HepG2 (cell line): ENCODE results near the gene GFRAL. TPM values are rescaled to one million over a fixed set of nuclear protein-coding genes. Genes with fewer than 3 reads are reported as not detected.

Experiments used
- ATAC-seq: fragments of 200-7000 bp; cut with Tn5 transposase; 3 replicates; pipeline ENCODE4 v1.9.1; 2020; ENCODE audit warnings: mild to moderate bottlenecking, moderate library complexity
- BruUV-seq: library from RNA; stranded (reverse); fragments of 400-500 nt; replicated peaks from 2 replicates; lab custom pipeline; 2021; lab: Mats Ljungman, UMichigan
- CTCF ChIA-PET: fragments of 300-600 bp; formaldehyde crosslinking; extraction: SDS; loops from one replicate; lab custom pipeline; 2021; ENCODE audit warnings: low total read pairs, inconsistent platforms, low intra/inter-chr PET ratio; lab: Yijun Ruan, JAX
- POLR2A ChIA-PET: fragments of 350-600 bp; sonication (Branson Sonifier 250); formaldehyde crosslinking; loops from one replicate; lab custom pipeline; 2020; ENCODE audit warnings: antibody characterized with exemption, inconsistent platforms; lab: Yijun Ruan, JAX
- DNase-seq: peaks from one replicate; pipeline ENCODE4 v3.0.0-alpha.2; 2015; ENCODE audit warnings: low spot score
- FAIRE-seq: peaks from 3 replicates; lab custom pipeline; 2011; peaks lifted over from hg19 to GRCh38; lab: Jason Lieb, UNC
- H2AFZ ChIP-seq: one replicate; pipeline ENCODE4 v1.6.1; 2011; ENCODE audit warnings: low read length, inconsistent platforms
- H3K27ac ChIP-seq: fragments of 300-600 bp; 3 replicates; pipeline ENCODE4 v1.8.0; 2011; ENCODE audit warnings: mixed run types, mild to moderate bottlenecking, mixed read lengths, low read length, inconsistent platforms; ENCODE audit not compliant: insufficient read depth; ENCODE audit errors: extremely low read length
- H3K27me3 ChIP-seq, 2 experiments: fragments of 200-600 bp in 1 of 2; 2 replicates in 1 of 2; 3 replicates in 1 of 2; pipeline versions ENCODE4 v1.6.0 to v1.8.0; 2011; ENCODE audit warnings: low read length in 2 of 2, mild to moderate bottlenecking in 2 of 2, moderate library complexity in 2 of 2, inconsistent platforms in 1 of 2; ENCODE audit not compliant: insufficient read depth in 2 of 2, control insufficient read depth in 1 of 2
- H3K36me3 ChIP-seq, 2 experiments: fragments of 200-600 bp in 1 of 2; replicated peaks in 1 of 2; 2 replicates in 1 of 2; 3 replicates in 1 of 2; pipeline versions ENCODE4 v1.5.1 to v1.8.0; 2011; ENCODE audit warnings: low read length in 2 of 2, inconsistent platforms in 1 of 2; ENCODE audit not compliant: insufficient read depth in 2 of 2, control insufficient read depth in 1 of 2
- H3K4me1 ChIP-seq: 2 replicates; pipeline ENCODE4 v1.5.1; 2012; ENCODE audit warnings: low read length, inconsistent platforms; ENCODE audit not compliant: insufficient read depth
- H3K4me2 ChIP-seq: 2 replicates; pipeline ENCODE4 v1.6.0; 2011; ENCODE audit warnings: low read depth, low read length, inconsistent platforms
- H3K4me3 ChIP-seq, 3 experiments: fragments of 200-600 bp in 1 of 3; sonication (generic), shearing (Covaris generic) in 1 of 3; replicated peaks in 1 of 3; 2 replicates each; pipeline ENCODE4 v1.5.1; 2011 to 2016; ENCODE audit warnings: low read length in 3 of 3, inconsistent platforms in 2 of 3, low read depth in 2 of 3, mild to moderate bottlenecking in 2 of 3, control low read depth in 1 of 3, mixed read lengths in 1 of 3; ENCODE audit not compliant: insufficient read depth in 1 of 3
- H3K79me2 ChIP-seq: one replicate; pipeline ENCODE4 v1.6.1; 2011; ENCODE audit warnings: low read length, inconsistent platforms; ENCODE audit not compliant: insufficient read depth
- H3K9ac ChIP-seq: 2 replicates; pipeline ENCODE4 v1.6.0; 2011; ENCODE audit warnings: mild to moderate bottlenecking, low read depth, low read length, inconsistent platforms; ENCODE audit not compliant: insufficient read depth
- H3K9me3 ChIP-seq: 2 replicates; pipeline ENCODE4 v1.5.1; 2012; ENCODE audit warnings: mild to moderate bottlenecking, low read length
- H4K20me1 ChIP-seq: 2 replicates; pipeline ENCODE4 v1.6.0; 2011; ENCODE audit warnings: inconsistent platforms, mild to moderate bottlenecking, low read length, moderate library complexity; ENCODE audit not compliant: insufficient read depth
- HIVEP1 ChIP-seq: sonication (generic); formaldehyde crosslinking; IDR thresholded peaks from 2 replicates; pipeline ENCODE4 v1.4.0; 2020; ENCODE audit warnings: mild to moderate bottlenecking, missing genetic modification reagents
- MIXL1 ChIP-seq: IDR thresholded peaks from 2 replicates; pipeline ENCODE4 v1.6.1; 2016
- SUZ12 ChIP-seq: fragments of 150-350 bp; IDR thresholded peaks from 2 replicates; pipeline ENCODE4 v1.6.1; 2014; ENCODE audit warnings: low read depth, low read length
- ZBTB40 ChIP-seq, 2 experiments: fragments of 450-650 bp in 1 of 2; sonication (generic) in 1 of 2; formaldehyde crosslinking in 1 of 2; IDR thresholded peaks; 2 replicates each; pipeline versions ENCODE4 v1.6.1 to v1.8.0; 2016 to 2022; ENCODE audit warnings: antibody characterized with exemption in 1 of 2, mild to moderate bottlenecking in 1 of 2, missing genetic modification reagents in 1 of 2
- ZFYVE20 ChIP-seq: sonication (generic); formaldehyde crosslinking; IDR thresholded peaks from 2 replicates; pipeline ENCODE4 v1.8.0; 2023; ENCODE audit warnings: low read depth, mild to moderate bottlenecking, moderate library complexity, missing genetic modification reagents, borderline replicate concordance
- ZNF577 ChIP-seq: sonication (generic); formaldehyde crosslinking; IDR thresholded peaks from 2 replicates; pipeline ENCODE4 v1.4.0; 2020; ENCODE audit warnings: mild to moderate bottlenecking, low read depth, missing genetic modification reagents, borderline replicate concordance
- WGBS: methylation state at CpG from one replicate; pipeline ENCODE4 v1.1.6; 2017; ENCODE audit warnings: low lambda C conversion rate; 5-methylcytosine and 5-hydroxymethylcytosine counted together
- in situ Hi-C: cut with HindIII; loops from 2 replicates; pipeline ENCODE4 v1.10.0; 2017; ENCODE audit warnings: low pct_unique_long_range_greater_than_20kb; ENCODE audit not compliant: extremely low pct_ligation_motif_present
- intact Hi-C: fragments of 100-400 bp; cut with micrococcal nuclease; formaldehyde crosslinking; loops from one replicate; pipeline ENCODE4 v1.10.0; 2022; ENCODE audit not compliant: unreplicated experiment
- polyA plus RNA-seq, 8 experiments: library from polyadenylated mRNA; depleted of rRNA in 3 of 8; stranded (reverse) in 7 of 8; unstranded in 1 of 8; fragments of >200 nt; fragmentation: Illumina TruSeq in 4 of 8; extraction: Trizol in 4 of 8; gene quantifications; 2 replicates each; pipeline versions ENCODE4 v1.2.1 to v1.2.3, GENCODE V29; 2011 to 2016; ENCODE audit warnings: low read depth in 4 of 8, missing spikeins in 1 of 8, mixed read lengths in 1 of 8; ENCODE audit not compliant: insufficient read depth in 1 of 8
- total RNA-seq, 5 experiments: library from RNA; depleted of rRNA; stranded (reverse); fragments of >200 nt; fragmentation: Illumina TruSeq; extraction: Trizol; gene quantifications; 2 replicates each; pipeline ENCODE4 v1.2.3, GENCODE V29; 2016; ENCODE audit warnings: low read depth in 1 of 5
- TF ChIP-seq, protein P1 (sequence below): IDR thresholded peaks from 2 replicates; pipeline ENCODE4 v1.6.1; 2012; ENCODE audit warnings: inconsistent platforms

GFRAL gene
- total and polyA plus RNA-seq, 2 of the 13 experiments (the other 11 are each of a cell fraction or from before 2014, with no cell fraction given): not detected

DNA sequence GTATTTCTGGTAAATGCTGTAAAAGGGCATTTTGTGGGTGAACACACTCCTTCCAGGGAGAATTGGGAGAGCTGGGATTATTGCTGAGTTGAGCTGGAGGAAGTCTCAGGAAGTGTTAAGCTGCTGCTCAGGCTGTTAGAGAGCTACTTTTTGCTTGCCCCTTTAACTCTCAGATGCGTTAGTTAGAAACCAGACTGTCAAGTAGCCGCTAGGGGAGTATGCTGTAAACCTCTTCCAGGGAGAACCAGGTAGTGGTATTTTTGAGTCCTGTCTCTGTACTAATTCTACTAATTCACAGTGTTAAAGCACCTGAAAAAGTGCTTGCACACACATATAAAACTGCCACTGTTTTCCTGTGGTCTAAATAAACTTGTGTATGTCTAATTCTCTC, 6.6 kb upstream of the GFRAL start:
- Histone ChIP-seq H3K79me2 (no peaks in the 10 kb centered on the region), H3K36me3 (no peaks in the 10 kb centered on the region), H4K20me1 (no peaks in the 10 kb centered on the region), H3K4me3 (no peak overlapping the region), H3K27ac (no peak overlapping the region), H3K9ac (no peak overlapping the region), H3K4me1 (no peaks in the 10 kb centered on the region), H3K27me3 (no peaks in the 10 kb centered on the region), H3K9me3 (no peaks in the 10 kb centered on the region), H2AFZ (no peak overlapping the region), H3K4me2 (no peak overlapping the region)
- no peak for FAIRE-seq
- POLR2A ChIA-PET: no interaction called here
- CTCF ChIA-PET: no interaction called here
- WGBS: 5% methylated on average over 2 of the region's 2 CpGs
- no TSS peak for BruUV-seq
- in situ Hi-C loops: no loop called here
- intact Hi-C loops: no loop called here
- DNase-seq: no peak
- no peak for TF ChIP-seq HIVEP1 (CRISPR knock-in tag)
- peak; percentile 43; the same call in 2 of the 3 replicates for ATAC-seq

GRCh38 chr6:55377150-55377549, 49.9 kb downstream of the GFRAL start:
- ATAC-seq (no peak), DNase-seq (no peak), FAIRE-seq (no peak)
- in situ Hi-C loops: no loop called here
- Histone ChIP-seq H4K20me1 (no peaks in the 10 kb centered on the region), H3K9me3 (no peaks in the 10 kb centered on the region), H3K27ac (no peak overlapping the region), H3K9ac (no peak overlapping the region), H3K4me3 (no peak overlapping the region), H2AFZ (no peak overlapping the region), H3K4me1 (no peaks in the 10 kb centered on the region), H3K36me3 (no peaks in the 10 kb centered on the region), H3K79me2 (no peaks in the 10 kb centered on the region), H3K4me2 (no peak overlapping the region), H3K27me3 (no peaks in the 10 kb centered on the region)
- intact Hi-C loops: no loop called here
- ChIA-PET CTCF (no interaction called here), POLR2A (no interaction called here)
- no TSS peak for BruUV-seq
- 0% methylated on average over 2 of the region's 2 CpGs for WGBS
- TF ChIP-seq ZFYVE20 (CRISPR knock-in tag) (no peak), ZNF577 (no peak), MIXL1 (CRISPR knock-in tag) (no peak), SUZ12 (no peak), ZBTB40 (IDR thresholded peaks at IDR 0.05) (no peak), ZBTB40 (CRISPR knock-in tag; IDR thresholded peaks at IDR 0.05) (no peak)
- TF ChIP-seq, protein P1, sequence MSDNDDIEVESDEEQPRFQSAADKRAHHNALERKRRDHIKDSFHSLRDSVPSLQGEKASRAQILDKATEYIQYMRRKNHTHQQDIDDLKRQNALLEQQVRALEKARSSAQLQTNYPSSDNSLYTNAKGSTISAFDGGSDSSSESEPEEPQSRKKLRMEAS: no peak
- TF ChIP-seq, all 625 proteins: peak for 0
